Choroid plexus epithelial cell (primary cell): ENCODE data around the gene TP63.

Experiments
- DNase-seq: peaks from one replicate; pipeline ENCODE4 v3.0.0-alpha.2; 2010; ENCODE audit warnings: low read depth
- H3K4me3 ChIP-seq: 2 replicates; pipeline ENCODE4 v1.5.1; 2011; ENCODE audit warnings: low read depth, mild to moderate bottlenecking, control low read depth, low read length, moderate library complexity
- CTCF ChIP-seq: conservative IDR thresholded peaks from 2 replicates; pipeline ENCODE4 v1.5.1; 2011; ENCODE audit warnings: low read depth, mild to moderate bottlenecking, control low read depth, inconsistent platforms, low read length, moderate library complexity

TP63 gene

GRCh38 chr3:189635339-189635738, 4.2 kb downstream of the TP63 start:
- TF ChIP-seq CTCF = no peak
- no peak for DNase-seq
- H3K4me3 ChIP-seq = no peak overlapping the region

- no peak for DNase-seq
- H3K4me3 ChIP-seq = no peak overlapping the region
- TF ChIP-seq CTCF = no peak
These were observed 4.9 kb downstream of the TP63 start for GRCh38 chr3:189636048-189636447.

GRCh38 chr3:189637750-189638149, 6.6 kb downstream of the TP63 start:
- no peak for TF ChIP-seq CTCF
- no peak for DNase-seq
- H3K4me3 ChIP-seq = no peak overlapping the region

- no peak for DNase-seq
- no peak for TF ChIP-seq CTCF
- no peak overlapping the region for H3K4me3 ChIP-seq
These were observed 7.3 kb downstream of the TP63 start for GRCh38 chr3:189638276-189639031.

- DNase-seq = no peak
- no peak for TF ChIP-seq CTCF
- no peak overlapping the region for H3K4me3 ChIP-seq
These were observed 10.6 kb downstream of the TP63 start for GRCh38 chr3:189641776-189642175.

- DNase-seq = no peak
- no peak for TF ChIP-seq CTCF
These were observed 15.8 kb downstream of the TP63 start for GRCh38 chr3:189646853-189647542.

GRCh38 chr3:189652042-189652441, 20.9 kb downstream of the TP63 start:
- peak; percentile 89 for TF ChIP-seq CTCF

More at GRCh38 chr3:189646853-189647542, 15.8 kb downstream of the TP63 start:
- H3K4me3 ChIP-seq = no peak overlapping the region

More at GRCh38 chr3:189652042-189652441, 20.9 kb downstream of the TP63 start:
- H3K4me3 ChIP-seq = no peak overlapping the region
- DNase-seq = peak; percentile 60
